ENCODE results near the gene MAP3K2. TPM values are rescaled to one million over a fixed set of nuclear protein-coding genes. Genes with fewer than 3 reads are reported as not detected.
"Not testable (repeated sequence)": the region's sequence is repeated elsewhere in the genome, so short reads cannot be mapped to it uniquely, and the experiment has no call there.

MAP3K2 gene
- total RNA-seq, 1 donor from 2014 or later, result 73.2 TPM

DNA sequence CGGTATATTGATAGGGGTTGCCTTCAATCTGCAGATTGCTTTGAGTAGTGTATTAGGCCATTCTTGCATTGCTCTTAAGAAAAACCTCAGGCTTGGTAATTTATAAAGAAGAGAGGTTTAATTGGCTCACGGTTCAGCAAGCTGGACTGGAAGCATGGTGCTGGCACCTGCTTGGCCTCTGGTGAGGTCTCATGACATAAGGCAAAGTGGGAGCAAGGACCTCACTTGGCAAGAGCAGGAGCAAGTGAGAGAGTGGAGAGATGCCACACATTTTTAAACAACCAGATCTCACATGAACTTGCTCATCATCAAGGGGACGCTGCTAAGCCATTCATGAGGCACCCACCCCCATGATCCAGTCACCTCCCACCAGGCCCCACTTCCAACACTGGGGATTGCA lies 4.9 kb downstream of the MAP3K2 start:
- DNase-seq (ENCODE audit: low spot score), result no peak

DNA sequence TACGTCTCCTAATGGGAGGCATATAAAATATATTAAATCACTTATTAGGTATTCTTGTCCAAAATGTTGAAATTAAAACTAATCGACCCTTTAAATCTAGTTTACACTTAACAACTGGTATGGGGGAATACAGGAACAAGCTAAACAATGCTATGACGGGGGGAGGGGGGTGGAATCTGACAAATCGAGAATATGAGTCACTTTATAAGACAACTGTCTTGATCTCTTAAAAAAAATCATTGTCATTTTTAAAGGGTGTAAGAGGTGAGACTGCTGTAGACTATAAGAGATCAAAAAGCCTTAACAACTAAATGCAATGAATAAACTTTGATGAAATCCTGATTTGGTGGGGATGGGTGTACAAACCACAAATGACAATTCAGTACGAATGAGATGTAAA lies 6.0 kb downstream of the MAP3K2 start:
- DNase-seq (ENCODE audit: low spot score), result no peak

DNA sequence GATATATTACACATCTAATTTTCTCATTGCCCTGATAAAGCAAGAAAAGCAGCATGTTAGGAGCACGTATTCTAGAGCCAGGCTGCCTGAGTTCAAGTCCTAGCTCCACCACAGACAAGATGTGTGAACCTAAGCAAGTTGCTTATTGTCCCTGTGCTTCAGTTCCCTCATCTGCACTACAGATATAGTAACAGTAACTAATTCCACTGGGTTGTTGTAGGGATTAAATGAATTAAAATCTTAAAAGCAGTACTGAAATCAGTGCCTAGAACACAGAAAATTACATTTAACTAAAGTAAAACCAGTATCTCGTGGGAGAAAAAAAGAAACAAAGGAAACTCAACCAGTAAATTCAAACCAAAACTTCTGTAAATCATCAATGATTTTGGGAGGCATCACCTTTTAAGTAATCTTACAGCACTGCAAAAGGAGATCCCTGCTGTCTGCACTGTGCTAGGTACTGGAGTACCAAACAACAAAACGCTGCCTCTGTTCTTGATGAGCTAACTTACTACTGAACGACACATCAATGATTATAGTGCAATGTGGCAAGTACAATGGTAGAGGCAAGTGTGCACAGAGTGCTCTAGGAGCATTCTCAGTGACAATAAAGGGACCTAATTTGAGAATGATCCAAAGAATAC lies 7.9 kb downstream of the MAP3K2 start:
- DNase-seq (ENCODE audit: low spot score), result no peak

DNA sequence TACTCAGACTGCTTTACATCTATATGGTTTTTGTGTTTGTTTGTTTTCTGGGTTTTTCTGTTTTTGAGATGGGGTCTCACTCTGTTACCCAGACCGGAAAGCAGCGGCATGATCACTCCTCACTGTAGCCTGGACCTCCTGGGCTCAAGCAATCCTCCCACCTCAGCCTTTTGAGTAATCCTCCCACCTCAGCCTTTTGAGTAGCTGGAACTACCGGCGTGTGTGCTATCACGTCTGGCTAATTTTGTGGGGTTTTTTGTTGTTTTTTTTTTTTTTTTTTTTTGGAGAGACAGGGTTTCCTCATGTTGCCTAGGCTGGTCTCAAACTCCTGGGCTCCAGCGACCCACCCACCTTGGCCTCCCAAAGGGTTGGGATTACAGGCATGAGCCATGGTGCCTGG lies 9.1 kb downstream of the MAP3K2 start:
- no peak for DNase-seq (ENCODE audit: low spot score)

DNA sequence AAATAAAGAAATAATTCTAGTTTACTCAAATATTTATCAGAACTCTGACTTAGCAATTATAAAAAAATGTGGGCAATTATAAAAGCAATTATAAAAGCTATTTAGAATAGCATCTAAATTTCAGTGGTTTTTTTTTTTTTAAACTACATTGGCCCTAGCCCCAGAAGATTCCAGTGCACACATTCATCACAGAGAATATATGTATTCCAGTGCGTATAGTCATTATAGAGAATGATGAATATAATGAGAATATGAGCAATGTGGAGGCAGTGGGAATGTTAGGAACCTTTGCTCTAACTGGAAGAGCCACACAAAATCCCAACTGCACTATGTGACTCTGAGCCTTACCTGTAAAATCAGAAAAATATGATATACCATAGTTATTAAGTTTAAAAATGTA lies 10.5 kb downstream of the MAP3K2 start:
- DNase-seq (ENCODE audit: low spot score), result no peak

DNA sequence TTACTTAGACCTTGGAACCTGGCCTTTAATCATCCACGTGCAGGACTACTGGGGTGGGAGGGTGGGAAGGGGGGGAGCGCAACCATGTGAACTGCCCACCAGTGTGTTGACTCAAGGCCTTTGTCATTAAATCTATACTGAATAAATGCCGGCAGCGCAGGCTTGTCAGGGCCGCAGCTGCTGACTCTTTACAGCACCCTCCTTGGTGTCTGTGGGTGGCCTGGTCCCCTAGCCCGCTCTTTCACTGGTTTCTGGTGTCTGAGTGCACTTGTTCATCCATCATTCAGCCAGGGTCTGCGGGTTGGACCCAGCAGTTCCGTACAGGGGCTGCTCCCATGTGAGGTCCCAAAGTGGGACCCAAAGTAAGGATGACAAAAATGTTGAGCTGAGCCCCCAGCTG lies 11.5 kb downstream of the MAP3K2 start:
- no peak for DNase-seq (ENCODE audit: low spot score)

DNA sequence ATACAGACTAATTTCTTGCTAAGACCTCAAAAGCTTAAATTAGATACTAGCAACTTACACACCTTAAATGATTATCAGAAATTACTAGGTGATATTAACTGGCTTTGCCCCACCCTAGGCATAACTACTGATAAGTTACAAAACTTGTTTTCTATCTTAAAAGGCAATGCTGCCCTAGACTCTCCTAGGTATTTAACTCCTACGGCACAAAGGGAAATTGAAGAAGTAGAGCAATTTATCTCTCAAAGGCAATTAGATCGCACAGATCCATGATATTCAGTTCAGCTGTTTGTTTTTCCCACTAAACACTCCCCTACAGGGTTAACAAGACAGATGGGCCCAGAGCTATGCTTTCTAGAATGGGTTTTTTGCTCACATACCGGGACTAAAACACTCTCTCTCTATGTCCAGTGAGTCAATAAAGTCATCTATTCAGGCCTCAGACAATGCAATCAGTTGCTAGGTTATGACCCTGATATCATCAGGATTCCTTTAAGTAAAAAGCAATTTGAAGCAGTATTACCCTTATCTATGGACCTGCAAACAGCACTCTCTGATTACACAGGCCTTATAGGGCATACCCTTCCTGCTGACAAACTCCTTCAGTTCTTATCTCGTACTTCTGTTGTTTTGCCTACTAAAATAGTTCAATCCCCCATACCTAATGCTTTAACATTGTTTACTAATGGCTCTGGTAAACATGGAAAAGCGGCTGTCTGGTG lies 14.3 kb downstream of the MAP3K2 start:
- no peak for DNase-seq (ENCODE audit: low spot score)

DNA sequence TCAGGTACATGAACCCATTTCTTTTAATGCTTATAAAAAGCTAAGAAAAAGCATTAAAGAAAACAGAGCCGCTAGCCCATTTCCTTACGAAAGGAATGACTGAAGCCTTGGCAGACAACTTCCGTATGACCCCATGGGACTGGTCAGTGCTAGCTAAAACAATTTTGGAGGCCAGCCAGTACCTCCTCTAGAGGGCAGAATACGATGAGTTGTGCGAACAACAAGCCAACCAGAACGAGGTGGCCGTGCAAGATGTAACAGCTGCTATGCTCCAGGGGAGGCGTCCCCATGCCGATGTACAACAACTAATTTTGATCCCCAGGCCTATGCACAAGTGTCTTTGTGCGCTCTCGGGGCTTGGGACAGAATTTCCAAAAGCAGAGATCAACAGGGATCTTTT lies 16.7 kb downstream of the MAP3K2 start:
- no peak for DNase-seq (ENCODE audit: low spot score)

DNA sequence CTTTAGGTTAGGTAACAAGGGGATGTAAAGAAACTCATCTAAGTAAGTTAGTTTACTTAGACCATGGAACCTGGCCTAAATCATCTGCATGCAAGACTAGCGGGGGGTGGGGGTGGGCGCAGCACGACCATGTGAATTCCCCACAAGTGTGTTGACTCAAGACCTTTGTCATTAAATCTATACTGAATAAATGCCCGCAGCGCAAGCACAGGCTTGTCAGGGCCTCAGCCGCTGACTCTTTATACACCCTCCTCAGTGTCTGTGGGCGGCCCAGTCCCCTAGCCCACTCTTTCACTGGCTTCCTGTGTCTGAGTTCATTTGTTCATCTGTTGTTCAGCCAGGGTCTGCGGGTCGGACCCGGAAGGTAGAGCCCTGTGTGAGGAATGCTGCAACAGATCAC lies 17.8 kb downstream of the MAP3K2 start:
- DNase-seq (ENCODE audit: low spot score), result no peak

DNA sequence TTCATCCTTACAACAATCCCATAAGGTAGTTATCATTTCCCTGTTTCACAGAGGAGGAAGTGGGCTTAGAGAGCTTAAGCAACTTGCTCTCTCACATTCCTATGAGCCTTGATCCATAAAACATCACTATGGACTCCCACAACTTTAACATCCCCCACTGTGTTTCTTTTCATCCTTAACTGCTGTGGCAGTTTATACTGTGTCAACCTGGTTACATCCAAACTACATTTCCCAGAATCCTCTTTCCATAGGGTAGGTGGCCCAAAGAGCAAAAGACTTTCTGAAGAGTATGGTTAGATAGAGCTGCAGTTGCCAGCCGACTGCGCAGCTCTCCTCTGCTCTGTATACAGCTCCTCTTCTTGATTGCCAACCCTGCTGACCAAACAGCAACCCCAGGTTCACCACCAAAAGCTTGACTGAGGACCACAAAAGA lies 22.5 kb downstream of the MAP3K2 start:
- no peak for DNase-seq (ENCODE audit: low spot score)

DNA sequence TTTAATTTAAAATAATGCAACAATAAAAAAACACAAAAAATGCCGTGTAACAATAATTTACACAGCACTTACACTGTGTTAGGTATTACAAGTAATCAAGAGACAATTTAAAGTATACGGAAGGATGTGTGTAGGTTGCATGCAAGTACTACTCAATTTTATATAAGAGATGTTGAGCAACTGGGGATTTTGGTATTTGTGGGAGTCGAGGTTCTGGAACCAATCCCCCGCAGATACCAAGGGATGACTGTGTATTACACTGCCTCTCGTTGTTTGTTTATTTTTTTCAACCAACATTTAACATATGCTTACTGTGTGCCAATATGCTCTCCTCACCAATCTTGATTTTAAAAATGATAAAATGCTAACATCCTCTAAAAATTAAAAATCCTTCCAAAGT lies 24.8 kb downstream of the MAP3K2 start:
- DNase-seq (ENCODE audit: low spot score), result no peak

DNA sequence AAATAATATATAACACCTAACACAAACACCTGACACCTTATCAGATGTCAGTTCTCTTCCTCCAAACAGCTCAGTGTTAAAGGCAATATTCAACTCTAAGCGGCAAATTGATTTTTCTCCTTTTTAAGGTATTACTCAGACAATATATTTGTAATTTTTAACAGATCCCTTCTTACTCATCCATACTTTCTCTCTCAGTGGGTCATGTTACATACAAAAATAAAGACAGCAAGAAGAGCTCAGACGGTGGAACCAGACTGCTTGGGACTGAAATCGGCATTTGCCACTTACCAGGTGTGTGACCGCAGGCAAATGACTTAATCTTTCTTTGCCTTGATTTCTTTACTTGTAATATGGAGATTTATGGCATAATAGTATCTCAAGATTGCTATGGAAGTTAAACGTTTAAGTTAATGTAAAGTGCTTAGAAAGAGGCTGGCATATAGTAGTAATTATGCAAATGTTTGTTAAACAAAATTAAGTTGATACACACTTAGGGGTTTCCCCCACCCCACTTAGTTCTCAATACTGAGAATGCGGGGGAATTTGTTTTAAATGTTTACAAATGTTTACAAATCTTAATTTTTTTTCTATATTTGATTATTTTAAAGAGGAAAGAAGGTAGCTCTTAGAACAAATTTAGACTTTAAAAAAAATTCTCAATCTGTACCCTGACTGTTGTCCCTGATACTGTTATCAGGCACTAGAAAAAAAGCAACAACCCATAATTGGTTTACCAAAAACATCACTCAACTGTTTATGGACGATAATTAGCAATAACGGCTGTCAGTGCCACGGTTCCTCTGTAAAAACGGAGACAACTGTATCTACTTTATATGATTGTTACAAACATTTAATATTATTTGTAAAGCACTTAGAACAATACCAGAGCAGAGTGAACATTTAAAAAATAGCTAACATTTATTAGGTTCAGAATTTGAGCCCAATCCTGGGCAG lies 25.6 kb downstream of the MAP3K2 start:
- DNase-seq (ENCODE audit: low spot score), result no peak

DNA sequence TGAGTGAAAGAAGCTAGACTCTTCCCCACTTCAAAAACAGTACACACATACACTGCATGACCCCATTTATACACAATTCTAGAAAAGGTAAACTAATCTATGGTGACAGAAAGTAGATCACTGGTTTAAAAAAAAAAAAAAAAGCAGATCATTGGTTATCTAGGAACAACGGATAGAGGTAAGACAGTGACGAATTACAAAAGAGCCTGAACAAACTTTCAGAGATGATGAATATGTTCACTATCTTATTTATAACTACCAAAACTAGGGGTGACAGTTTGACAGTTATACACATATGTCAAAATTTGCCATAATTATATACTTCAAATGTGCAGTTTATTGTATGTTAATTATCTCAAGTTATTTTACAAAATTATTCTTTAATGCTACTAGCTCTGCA lies 27.5 kb downstream of the MAP3K2 start:
- no peak for DNase-seq (ENCODE audit: low spot score)

DNA sequence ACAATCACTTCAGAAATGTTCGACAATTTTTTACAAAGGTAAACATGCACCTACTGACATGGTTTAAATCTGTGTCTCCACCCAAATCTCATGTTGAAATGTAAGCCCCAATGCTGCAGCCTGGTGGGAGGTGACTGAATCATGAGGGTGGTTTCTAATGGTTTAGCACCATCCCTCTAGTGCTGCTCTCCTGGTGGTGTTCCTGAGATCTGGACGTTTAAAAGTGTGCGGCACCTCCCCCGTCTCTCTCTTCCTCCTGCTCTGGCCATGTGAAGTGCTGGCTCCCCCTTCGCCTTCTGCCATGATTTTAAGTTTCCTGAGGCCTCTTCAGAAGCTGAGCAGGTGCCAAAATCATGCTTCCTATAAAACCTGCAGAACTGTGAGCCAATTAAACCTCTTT lies 28.3 kb downstream of the MAP3K2 start:
- DNase-seq (ENCODE audit: low spot score), result no peak

DNA sequence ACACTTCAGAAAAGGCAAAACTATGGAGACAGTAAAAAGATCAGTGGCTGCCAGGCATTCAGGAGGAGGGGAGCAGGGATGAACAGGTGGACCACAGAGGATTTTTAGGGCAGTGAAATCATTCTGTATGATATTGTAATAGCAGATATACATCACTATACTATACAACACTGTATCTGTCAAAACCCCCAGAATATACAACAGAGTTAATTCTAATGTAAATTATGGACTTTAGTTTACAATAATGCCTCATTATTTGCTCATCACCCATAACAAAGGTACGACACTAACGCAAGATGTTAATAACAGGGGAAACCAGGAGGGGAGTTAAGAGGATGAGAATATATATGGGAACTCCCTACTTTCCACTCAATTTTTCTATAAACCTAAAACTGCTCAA lies 28.8 kb downstream of the MAP3K2 start:
- DNase-seq (ENCODE audit: low spot score), result no peak

DNA sequence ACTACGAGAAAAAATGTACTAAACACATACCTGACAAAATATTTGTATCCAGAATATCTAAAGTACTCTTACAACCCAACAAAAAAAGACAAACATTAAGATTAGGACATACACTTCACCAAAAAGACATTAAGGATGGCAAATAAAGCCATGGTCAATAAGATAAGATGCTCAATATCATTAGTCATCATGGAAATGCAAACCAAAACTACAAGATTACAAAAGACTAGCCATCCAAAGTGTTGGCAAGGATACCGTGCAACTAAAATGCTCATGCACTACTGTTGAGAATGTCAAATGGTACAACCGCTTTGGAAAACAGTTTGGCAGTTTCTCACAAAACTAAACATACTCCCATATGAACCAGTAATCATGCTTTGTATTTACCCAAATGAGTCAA lies 29.7 kb downstream of the MAP3K2 start:
- DNase-seq (ENCODE audit: low spot score), result no peak

DNA sequence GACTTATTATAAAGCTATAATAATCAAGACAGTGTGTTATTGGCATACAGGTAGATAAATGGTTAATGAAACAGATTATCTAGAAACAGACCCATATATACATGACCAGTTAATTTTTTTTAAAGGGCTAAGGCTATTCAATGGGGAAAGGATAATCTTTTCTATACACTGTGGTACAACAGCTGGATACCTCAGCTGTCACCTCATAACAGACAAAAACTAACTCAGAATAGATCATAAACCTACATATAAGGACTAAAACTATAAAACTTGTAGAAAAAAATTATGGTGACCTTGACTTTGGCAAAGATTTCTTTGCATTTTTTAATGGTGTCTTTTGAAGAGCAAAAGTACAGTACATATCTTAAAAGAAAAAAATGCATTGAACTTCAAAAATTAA lies 30.2 kb downstream of the MAP3K2 start:
- DNase-seq (ENCODE audit: low spot score), result no peak

DNA sequence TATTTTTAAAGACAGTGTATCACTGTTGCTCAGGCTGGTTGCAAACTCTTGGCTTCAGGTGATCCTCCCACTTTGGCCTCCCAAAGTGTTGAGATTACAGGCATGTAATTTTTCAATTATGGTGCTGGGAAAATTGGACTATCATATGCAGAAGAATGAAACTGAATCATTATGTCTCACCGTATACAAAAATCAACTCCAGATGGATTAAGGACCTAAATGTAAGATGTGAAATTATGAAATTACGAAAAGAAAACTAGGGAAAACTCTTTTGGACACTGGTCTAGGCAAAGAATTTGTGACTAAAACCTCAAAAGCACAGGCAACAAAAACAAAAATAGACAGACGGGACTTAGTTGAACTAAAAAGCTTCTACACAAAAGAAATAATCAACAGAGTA lies 31.2 kb downstream of the MAP3K2 start:
- DNase-seq (ENCODE audit: low spot score), result no peak

DNA sequence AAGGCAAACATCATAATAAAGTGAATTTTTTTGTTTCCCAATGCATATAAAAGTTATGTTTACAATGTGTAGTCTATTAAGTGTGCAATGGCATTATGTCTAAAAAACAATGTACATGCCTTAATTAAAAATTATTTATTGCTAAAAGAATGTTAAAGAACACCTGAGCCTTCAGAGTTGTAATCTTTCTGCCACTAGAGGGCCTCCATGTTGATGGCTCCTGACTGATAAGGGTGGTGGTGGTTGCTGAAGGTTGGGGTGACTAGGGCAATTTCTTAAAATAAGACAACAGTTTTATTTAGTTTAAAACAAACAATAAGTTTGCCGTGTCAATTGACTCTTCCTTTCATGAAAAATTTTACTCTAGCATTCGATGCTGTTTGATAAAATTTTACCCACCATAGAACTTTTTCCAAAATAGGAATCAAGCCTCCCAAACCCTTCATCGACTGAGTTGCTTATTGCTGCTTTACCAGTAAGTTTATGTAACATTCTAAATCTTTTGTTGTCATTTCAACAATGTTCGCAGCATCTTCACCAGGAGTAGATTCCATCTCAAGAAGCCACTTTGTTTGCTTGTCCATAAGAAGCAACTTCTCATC lies 32.3 kb downstream of the MAP3K2 start:
- DNase-seq (ENCODE audit: low spot score), result no peak

DNA sequence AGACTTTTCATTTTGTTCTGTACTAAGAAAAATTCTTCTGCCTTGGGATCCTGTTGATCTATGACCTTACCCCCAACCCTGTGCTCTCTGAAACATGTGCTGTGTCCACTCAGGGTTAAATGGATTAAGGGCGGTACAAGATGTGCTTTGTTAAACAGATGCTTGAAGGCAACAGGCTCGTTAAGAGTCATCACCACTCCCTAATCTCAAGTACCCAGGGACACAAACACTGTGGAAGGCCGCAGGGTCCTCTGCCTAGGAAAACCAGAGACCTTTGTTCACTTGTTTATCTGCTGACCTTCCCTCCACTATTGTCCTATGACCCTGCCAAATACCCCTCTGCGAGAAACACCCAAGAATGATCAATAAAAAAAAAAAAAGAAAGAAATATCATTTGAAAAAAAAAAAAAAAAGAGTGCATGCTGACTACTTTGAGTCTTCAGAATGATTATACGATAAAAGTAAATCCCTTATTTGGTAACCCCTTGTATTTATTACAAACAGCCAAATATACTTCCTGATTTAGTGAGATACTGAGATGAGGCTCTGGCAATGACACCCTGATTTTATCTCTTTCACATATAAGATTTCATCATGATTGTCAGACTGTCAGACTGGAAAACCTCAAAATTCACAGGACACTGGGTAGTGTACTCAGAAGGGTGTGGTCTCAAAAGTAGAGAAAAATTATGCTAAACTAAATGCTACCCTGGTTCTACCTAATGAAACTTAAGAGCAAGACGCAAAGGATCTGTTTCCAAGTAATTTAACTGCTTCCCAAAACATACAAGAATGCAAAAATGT lies 33.7 kb downstream of the MAP3K2 start:
- DNase-seq (ENCODE audit: low spot score), result not testable (repeated sequence)

DNA sequence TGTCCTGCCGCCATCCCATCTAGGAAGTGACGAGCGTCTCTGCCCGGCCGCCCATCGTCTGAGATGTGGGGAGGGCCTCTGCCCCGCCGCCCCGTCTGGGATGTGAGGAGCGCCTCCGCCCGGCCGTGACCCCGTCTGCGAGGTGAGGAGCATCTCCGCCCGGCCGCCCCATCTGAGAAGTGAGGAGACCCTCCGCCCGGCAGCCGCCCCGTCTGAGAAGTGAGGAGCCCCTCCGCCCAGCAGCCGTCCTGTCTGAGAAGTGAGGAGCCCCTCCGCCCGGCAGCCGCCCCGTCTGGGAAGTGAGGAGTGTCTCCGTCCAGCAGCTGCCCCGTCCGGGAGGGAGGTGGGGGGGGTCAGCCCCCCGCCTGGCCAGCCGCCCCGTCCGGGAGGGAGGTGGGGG lies 34.6 kb downstream of the MAP3K2 start:
- DNase-seq (ENCODE audit: low spot score), result not testable (repeated sequence)
